ENCODE data around the gene SACM1L.

SACM1L gene

DNA sequence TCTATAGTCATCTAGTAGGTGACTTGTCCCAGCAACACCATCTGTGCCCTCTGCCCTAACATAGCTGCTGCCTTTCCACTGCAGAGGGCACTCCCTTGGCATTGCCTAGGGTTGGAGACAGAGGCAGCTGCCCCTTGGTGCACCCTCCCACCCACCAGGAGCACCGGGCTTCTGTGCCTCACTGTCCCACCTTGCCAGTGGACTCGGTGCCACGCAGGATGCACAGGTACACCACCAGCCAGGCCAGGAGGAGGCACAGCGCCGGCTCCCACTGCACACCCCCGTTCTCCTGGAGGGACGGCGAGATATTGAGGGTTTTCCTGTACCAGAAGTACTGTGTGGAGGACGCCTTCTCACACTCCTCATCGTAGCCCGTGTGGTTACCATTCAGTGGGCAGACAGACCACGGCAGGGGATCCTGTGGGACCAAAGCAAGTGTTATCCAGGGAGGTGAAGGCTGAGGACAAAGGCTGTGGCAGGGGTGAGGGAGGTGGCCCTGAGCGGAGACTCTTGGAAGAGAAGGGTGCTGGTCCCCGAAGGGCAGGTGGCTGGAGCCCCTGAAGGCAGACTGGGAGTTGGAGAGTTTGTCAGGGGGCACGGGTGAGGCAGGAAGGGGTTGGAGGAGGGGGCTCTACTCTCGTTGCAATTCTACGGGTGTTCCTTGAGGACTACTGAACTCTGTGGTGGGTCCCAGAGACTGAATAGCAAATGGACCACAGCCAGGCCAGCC lies 86.5 kb downstream of the SACM1L start:
- TF ChIP-seq CTCF (conservative IDR thresholded peaks at IDR 0.05; ENCODE audit: low read depth, low read length): no peak
- no peak for DNase-seq (ENCODE audit: low read depth)
- no peak overlapping the region for H3K4me3 ChIP-seq (ENCODE audit: low read depth, low read length)

- no peak overlapping the region for H3K4me3 ChIP-seq (ENCODE audit: low read depth, low read length)
- TF ChIP-seq CTCF (conservative IDR thresholded peaks at IDR 0.05; ENCODE audit: low read depth, low read length): no peak
- no peak for DNase-seq (ENCODE audit: low read depth)
These were observed 87.1 kb downstream of the SACM1L start for GRCh38 chr3:45776301-45776595.

GRCh38 chr3:45776611-45777010 lies 87.4 kb downstream of the SACM1L start:
- no peak for TF ChIP-seq CTCF (conservative IDR thresholded peaks at IDR 0.05; ENCODE audit: low read depth, low read length)
- DNase-seq (ENCODE audit: low read depth): peak; percentile 35
- H3K4me3 ChIP-seq (ENCODE audit: low read depth, low read length): no peak overlapping the region

DNA sequence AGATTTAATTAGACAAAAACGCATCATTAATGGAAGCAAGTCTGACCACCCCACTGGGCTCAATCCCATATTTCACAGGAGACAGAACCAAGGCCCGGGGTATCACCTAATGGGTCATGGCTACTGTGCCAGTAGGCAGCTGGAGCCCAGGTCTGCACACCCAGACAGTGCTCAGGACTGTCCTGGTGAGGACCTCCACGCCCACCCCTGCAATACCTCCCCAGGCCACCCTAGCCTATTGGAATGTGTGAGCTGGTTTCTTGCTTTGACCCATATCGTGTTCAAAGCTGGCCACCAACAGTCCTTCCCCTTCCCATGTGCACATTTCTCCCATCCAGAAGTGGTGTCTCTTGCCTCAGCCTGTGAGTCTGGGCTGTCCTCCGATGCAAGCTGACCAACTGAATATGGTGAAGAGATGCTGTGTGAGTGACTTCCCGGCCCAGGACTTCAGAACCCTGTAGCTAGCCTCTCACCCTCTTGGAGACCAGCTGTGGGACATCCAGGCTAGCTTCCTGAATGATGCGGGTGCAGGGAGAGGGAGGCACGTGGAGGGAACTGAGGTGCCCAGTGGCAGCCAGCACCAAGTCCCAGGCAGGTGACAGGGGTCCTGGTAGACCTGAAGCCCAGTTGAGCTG lies 88.0 kb downstream of the SACM1L start:
- H3K4me3 ChIP-seq (ENCODE audit: low read depth, low read length): no peak overlapping the region
- DNase-seq (ENCODE audit: low read depth): no peak
- TF ChIP-seq CTCF (conservative IDR thresholded peaks at IDR 0.05; ENCODE audit: low read depth, low read length): no peak

- no peak for DNase-seq (ENCODE audit: low read depth)
- TF ChIP-seq CTCF (conservative IDR thresholded peaks at IDR 0.05; ENCODE audit: low read depth, low read length): no peak
- H3K4me3 ChIP-seq (ENCODE audit: low read depth, low read length): no peak overlapping the region
These were observed 88.7 kb downstream of the SACM1L start for GRCh38 chr3:45777746-45778386.

GRCh38 chr3:45778761-45779201 lies 89.6 kb downstream of the SACM1L start:
- no peak overlapping the region for H3K4me3 ChIP-seq (ENCODE audit: low read depth, low read length)
- no peak for TF ChIP-seq CTCF (conservative IDR thresholded peaks at IDR 0.05; ENCODE audit: low read depth, low read length)
- no peak for DNase-seq (ENCODE audit: low read depth)

Measured in choroid plexus epithelial cell (primary cell).